Esophagus squamous epithelium (tissue), 5 donors: ENCODE measurements around the gene IGSF9B. TPM values are rescaled to one million over a fixed set of nuclear protein-coding genes. Genes with fewer than 3 reads are reported as not detected.

Experiments used
- DNase-seq: peaks from one replicate; lab custom pipeline; 2025; lab: John Stamatoyannopoulos, UW
- H3K27ac ChIP-seq, 4 donors: fragments of 200-600 bp; sonication (generic); one replicate each; pipeline ENCODE4 v1.5.1; 2016 to 2019; ENCODE audit warnings: mild to moderate bottlenecking in 1 of 4
- H3K27me3 ChIP-seq, 4 donors: fragments of 200-600 bp; sonication (generic); 1 replicate in 3 of 4; 2 replicates in 1 of 4; pipeline versions ENCODE4 v1.5.1 to v1.6.0; 2017 to 2021; ENCODE audit warnings: antibody characterized with exemption in 1 of 4
- H3K36me3 ChIP-seq, 3 donors: fragments of 200-600 bp; sonication (generic); one replicate each; pipeline ENCODE4 v1.5.1; 2016 to 2019
- H3K4me1 ChIP-seq, 3 donors: fragments of 200-600 bp; sonication (generic); one replicate each; pipeline ENCODE4 v1.5.1; 2017 to 2019
- H3K4me3 ChIP-seq, 4 donors: fragments of 200-600 bp; sonication (generic); 1 replicate in 3 of 4; 2 replicates in 1 of 4; pipeline ENCODE4 v1.5.1; 2016 to 2019; ENCODE audit warnings: mild to moderate bottlenecking in 2 of 4, moderate library complexity in 1 of 4
- H3K9me3 ChIP-seq, 3 donors: fragments of 200-600 bp; sonication (generic); one replicate each; pipeline ENCODE4 v1.5.1; 2016 to 2019
- CTCF ChIP-seq, 6 experiments: fragments of 450-650 bp in 4 of 6; fragments of 200-600 bp in 2 of 6; sonication (generic) in 2 of 6; IDR thresholded peaks; one replicate each; pipeline ENCODE4 v1.5.1; 2016 to 2019; ENCODE audit warnings: antibody characterized with exemption in 6 of 6, mild to moderate bottlenecking in 4 of 6, moderate library complexity in 4 of 6
- POLR2A ChIP-seq, 4 donors: fragments of 450-650 bp; IDR thresholded peaks; one replicate each; pipeline ENCODE4 v1.6.1; 2017; ENCODE audit warnings: antibody characterized with exemption in 4 of 4, mild to moderate bottlenecking in 4 of 4, moderate library complexity in 3 of 4
- WGBS, 2 donors: methylation state at CpG; one replicate each; pipeline ENCODE4 v1.1.5; 2018; 5-methylcytosine and 5-hydroxymethylcytosine counted together
- intact Hi-C: fragments of 100-400 bp; cut with DNase I; formaldehyde crosslinking; loops from one replicate; pipeline ENCODE4 v1.15.0; 2022
- total RNA-seq, 4 donors: library from RNA; depleted of rRNA; stranded (reverse); fragments of >200 nt; gene quantifications; one replicate each; pipeline ENCODE4 v1.1.0, GENCODE V29; 2016
- donor health status: DM: yes; HTN: yes; CAD: no.

Gene IGSF9B
- total RNA-seq, 4 donors from 2014 or later = 1.1 to 4.8 (median 1.8) TPM

DNA sequence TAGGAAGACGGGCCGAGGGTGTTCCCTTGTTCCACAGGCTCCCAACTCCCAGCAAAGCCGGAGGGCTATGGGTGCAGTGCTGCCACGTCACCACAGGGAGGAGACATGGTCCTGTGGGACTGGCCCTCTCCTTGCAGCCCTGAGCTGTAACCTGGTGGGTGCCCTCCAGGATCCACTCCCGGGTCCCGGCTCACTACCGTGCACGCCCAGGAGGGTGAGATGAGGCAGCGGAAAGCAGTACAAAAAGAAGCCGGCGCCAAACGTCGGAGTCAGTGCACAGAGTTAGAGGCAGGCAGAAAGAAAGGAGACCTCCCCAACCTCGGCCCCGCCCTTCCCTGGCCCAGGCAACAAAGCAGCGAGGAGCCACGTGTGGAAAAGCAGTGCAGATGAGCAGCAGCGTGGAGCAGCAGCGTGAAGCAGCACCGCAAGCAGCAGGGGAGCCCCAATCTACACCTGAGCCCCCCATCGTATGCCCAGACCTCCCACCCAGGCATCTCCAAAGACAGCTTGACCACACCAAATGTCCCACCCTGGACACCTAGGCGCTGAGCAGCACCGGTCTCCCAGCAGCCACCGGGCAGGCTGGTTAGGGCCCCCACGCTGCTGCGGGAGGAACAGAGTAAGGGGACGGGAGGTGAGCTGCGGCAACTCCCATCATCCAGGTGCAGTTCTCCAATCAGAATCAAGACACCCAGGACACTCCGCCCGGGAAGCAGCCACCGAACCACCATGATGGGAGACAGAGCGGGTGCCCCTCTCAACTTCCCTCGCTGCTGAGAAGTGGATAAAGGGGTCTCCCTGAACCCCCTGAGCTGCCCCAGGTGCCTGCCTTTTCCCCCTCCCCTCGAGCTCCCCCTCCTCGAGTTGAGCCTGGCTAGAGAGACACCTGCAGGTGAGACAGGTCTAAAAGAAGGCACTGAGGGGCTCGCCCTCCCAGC lies 28.8 kb downstream of the IGSF9B start:
- Histone ChIP-seq H3K36me3 (peaks cover 0 to 26% (median 4%) of the 10 kb centered on the region in 3 donors), H3K9me3 (no peaks in the 10 kb centered on the region), H3K27ac (peak overlapping the region in 1 of 4 donors; percentile 3), H3K4me1 (peaks cover 12 to 21% (median 13%) of the 10 kb centered on the region in 3 donors), H3K27me3 (no peaks in the 10 kb centered on the region), H3K4me3 (peak overlapping the region in 3 of 4 donors; percentile 15 to 45 (median 32))
- WGBS, 2 donors = 7 to 13% methylated on average over 12 to 15 of the region's 36 CpGs
- intact Hi-C loops = loop anchor here (5.0 kb wide), 1 partner anchor 119 kb away; no protein-coding TSS in a partner anchor
- no peak for TF ChIP-seq POLR2A (IDR thresholded peaks at IDR 0.05)
- TF ChIP-seq CTCF (IDR thresholded peaks at IDR 0.05) = peak in 5 of 6 experiments; percentile 75 to 91 (median 82)
- DNase-seq = no peak

GRCh38 chr11:133926466-133927246 lies 30.1 kb downstream of the IGSF9B start:
- H3K4me3 ChIP-seq = no peak overlapping the region
- WGBS, 2 donors = 78 to 83% methylated on average over 10 to 13 of the region's 21 CpGs
- no peak overlapping the region for H3K27ac ChIP-seq
- intact Hi-C loops = loop anchor here (5.0 kb wide), 1 partner anchor 121 kb away; no protein-coding TSS in a partner anchor
- H3K36me3 ChIP-seq = peaks cover 0 to 26% (median 4%) of the 10 kb centered on the region in 3 donors
- H3K4me1 ChIP-seq = peaks cover 12 to 21% (median 13%) of the 10 kb centered on the region in 3 donors
- no peaks in the 10 kb centered on the region for H3K9me3 ChIP-seq
- no peaks in the 10 kb centered on the region for H3K27me3 ChIP-seq
- no peak for DNase-seq
- TF ChIP-seq CTCF (IDR thresholded peaks at IDR 0.05) (no peak), POLR2A (IDR thresholded peaks at IDR 0.05) (no peak)

GRCh38 chr11:133925756-133926155 lies 31.0 kb downstream of the IGSF9B start:
- DNase-seq = no peak
- H3K27ac ChIP-seq = no peak overlapping the region
- WGBS, 2 donors = 89 to 93% methylated on average over 6 to 11 of the region's 20 CpGs
- no peak for TF ChIP-seq CTCF (IDR thresholded peaks at IDR 0.05)
- TF ChIP-seq POLR2A (IDR thresholded peaks at IDR 0.05) = no peak
- peaks cover 0 to 31% (median 4%) of the 10 kb centered on the region in 3 donors for H3K36me3 ChIP-seq
- H3K27me3 ChIP-seq = no peaks in the 10 kb centered on the region
- H3K4me1 ChIP-seq = peaks cover 12 to 21% (median 13%) of the 10 kb centered on the region in 3 donors
- H3K4me3 ChIP-seq = no peak overlapping the region
- intact Hi-C loops = loop anchor here (5.0 kb wide), 1 partner anchor 122 kb away; no protein-coding TSS in a partner anchor
- H3K9me3 ChIP-seq = no peaks in the 10 kb centered on the region

GRCh38 chr11:133924661-133925060 lies 32.1 kb downstream of the IGSF9B start:
- TF ChIP-seq POLR2A (IDR thresholded peaks at IDR 0.05) (no peak), CTCF (IDR thresholded peaks at IDR 0.05) (no peak)
- Histone ChIP-seq H3K36me3 (peaks cover 0 to 42% (median 4%) of the 10 kb centered on the region in 3 donors), H3K9me3 (no peaks in the 10 kb centered on the region), H3K27ac (no peak overlapping the region), H3K4me1 (peaks cover 12 to 21% (median 13%) of the 10 kb centered on the region in 3 donors), H3K27me3 (no peaks in the 10 kb centered on the region), H3K4me3 (no peak overlapping the region)
- intact Hi-C loops = loop anchor here (5.0 kb wide), 1 partner anchor 123 kb away; no protein-coding TSS in a partner anchor
- no peak for DNase-seq
- 90 to 96% methylated on average over 3 to 10 of the region's 11 CpGs for WGBS, 2 donors
